Measurements from ENCODE around the gene SLC29A1.
A peak's percentile ranks its signal among the peaks of the same experiment; 100 is the strongest.

SLC29A1 gene

GRCh38 chr6:44253307-44254101 is 30.1 kb downstream of the SLC29A1 start:
- peak in 1 of 2 experiments; percentile 80 for DNase-seq (ENCODE audit: low read depth in 1 of 2, low spot score in 1 of 2)
- Histone ChIP-seq H3K27ac (replicated peaks) (no peak overlapping the region), H3K27me3 (ENCODE audit: insufficient read depth, poor library complexity, severe bottlenecking) (no peaks in the 10 kb centered on the region), H3K4me3 (replicated peaks; ENCODE audit: insufficient read depth, low read length) (no peak overlapping the region)
- TF ChIP-seq, protein P1, sequence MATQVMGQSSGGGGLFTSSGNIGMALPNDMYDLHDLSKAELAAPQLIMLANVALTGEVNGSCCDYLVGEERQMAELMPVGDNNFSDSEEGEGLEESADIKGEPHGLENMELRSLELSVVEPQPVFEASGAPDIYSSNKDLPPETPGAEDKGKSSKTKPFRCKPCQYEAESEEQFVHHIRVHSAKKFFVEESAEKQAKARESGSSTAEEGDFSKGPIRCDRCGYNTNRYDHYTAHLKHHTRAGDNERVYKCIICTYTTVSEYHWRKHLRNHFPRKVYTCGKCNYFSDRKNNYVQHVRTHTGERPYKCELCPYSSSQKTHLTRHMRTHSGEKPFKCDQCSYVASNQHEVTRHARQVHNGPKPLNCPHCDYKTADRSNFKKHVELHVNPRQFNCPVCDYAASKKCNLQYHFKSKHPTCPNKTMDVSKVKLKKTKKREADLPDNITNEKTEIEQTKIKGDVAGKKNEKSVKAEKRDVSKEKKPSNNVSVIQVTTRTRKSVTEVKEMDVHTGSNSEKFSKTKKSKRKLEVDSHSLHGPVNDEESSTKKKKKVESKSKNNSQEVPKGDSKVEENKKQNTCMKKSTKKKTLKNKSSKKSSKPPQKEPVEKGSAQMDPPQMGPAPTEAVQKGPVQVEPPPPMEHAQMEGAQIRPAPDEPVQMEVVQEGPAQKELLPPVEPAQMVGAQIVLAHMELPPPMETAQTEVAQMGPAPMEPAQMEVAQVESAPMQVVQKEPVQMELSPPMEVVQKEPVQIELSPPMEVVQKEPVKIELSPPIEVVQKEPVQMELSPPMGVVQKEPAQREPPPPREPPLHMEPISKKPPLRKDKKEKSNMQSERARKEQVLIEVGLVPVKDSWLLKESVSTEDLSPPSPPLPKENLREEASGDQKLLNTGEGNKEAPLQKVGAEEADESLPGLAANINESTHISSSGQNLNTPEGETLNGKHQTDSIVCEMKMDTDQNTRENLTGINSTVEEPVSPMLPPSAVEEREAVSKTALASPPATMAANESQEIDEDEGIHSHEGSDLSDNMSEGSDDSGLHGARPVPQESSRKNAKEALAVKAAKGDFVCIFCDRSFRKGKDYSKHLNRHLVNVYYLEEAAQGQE (IDR thresholded peaks at IDR 0.05; ENCODE audit: insufficient replicate concordance, low read depth): no peak
- no peak for TF ChIP-seq GABPA (IDR thresholded peaks at IDR 0.05; ENCODE audit: low read depth)
- TF ChIP-seq CTCF (IDR thresholded peaks at IDR 0.05; ENCODE audit: insufficient read depth, low read length): no peak
- no peak for TF ChIP-seq SPI1 (IDR thresholded peaks at IDR 0.05; ENCODE audit: borderline replicate concordance, low read depth)
- peak; percentile 46 for TF ChIP-seq POLR2AphosphoS5 (IDR thresholded peaks at IDR 0.05; ENCODE audit: low read depth)

DNA sequence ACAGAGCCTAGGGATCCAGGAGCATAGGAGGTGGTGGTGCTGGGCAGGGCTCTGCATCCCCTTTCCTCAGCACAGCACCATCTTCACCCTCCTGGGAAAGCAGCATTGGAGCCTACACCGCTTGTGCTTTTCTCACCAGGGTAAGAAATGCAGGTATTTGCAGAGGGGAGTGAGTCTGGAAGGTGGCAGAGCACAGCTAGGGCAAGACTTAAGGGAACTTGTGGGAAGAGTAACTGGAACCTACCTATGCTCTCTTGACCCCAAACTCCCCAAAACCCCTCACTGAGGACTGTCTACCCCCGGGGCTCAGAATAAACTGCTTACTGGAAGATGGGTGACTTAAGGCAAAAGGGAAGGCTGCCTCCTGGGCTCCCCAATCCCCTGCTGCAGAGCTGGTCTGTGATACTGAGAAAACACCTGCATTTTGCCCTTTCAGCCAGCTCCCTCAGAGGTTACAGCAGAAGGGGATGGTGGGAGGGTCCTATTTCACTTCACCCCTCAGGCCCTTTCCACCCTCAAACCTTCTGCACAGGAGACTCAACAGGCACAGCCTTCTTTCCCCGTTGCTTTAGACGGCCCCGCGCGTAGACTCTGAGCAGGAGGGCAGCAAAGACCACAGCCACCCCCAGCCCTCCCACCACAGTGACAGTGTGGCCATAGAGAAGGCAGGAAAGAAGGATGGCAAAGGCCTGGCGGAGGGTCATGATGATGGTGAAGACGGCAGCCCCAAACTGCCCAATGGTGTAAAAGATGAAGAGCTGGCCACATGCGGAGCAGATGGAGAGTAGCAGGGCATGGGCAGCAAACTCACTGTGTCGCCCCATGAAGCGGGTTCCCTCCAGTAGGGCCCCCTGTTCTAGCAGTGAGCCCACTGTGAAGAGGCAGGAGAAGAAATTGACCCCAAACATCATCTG is 31.1 kb downstream of the SLC29A1 start:
- no peaks in the 10 kb centered on the region for H3K27me3 ChIP-seq (ENCODE audit: insufficient read depth, poor library complexity, severe bottlenecking)
- DNase-seq (ENCODE audit: low read depth in 1 of 2, low spot score in 1 of 2): no peak
- no peak overlapping the region for H3K27ac ChIP-seq (replicated peaks)
- no peak overlapping the region for H3K4me3 ChIP-seq (replicated peaks; ENCODE audit: insufficient read depth, low read length)
- peak; percentile 88 for TF ChIP-seq POLR2AphosphoS5 (IDR thresholded peaks at IDR 0.05; ENCODE audit: low read depth)
- TF ChIP-seq, protein P1 (IDR thresholded peaks at IDR 0.05; ENCODE audit: insufficient replicate concordance, low read depth): no peak

GRCh38 chr6:44255105-44255808 is 31.9 kb downstream of the SLC29A1 start:
- Histone ChIP-seq H3K4me3 (replicated peaks; ENCODE audit: insufficient read depth, low read length) (no peak overlapping the region), H3K27ac (replicated peaks) (no peak overlapping the region), H3K27me3 (ENCODE audit: insufficient read depth, poor library complexity, severe bottlenecking) (no peaks in the 10 kb centered on the region)
- DNase-seq (ENCODE audit: low read depth in 1 of 2, low spot score in 1 of 2): no peak
- TF ChIP-seq CTCF (IDR thresholded peaks at IDR 0.05; ENCODE audit: insufficient read depth, low read length) (no peak), SPI1 (IDR thresholded peaks at IDR 0.05; ENCODE audit: borderline replicate concordance, low read depth) (no peak), POLR2AphosphoS5 (IDR thresholded peaks at IDR 0.05; ENCODE audit: low read depth) (peak; percentile 33), GABPA (IDR thresholded peaks at IDR 0.05; ENCODE audit: low read depth) (no peak)
- TF ChIP-seq, protein P1 (IDR thresholded peaks at IDR 0.05; ENCODE audit: insufficient replicate concordance, low read depth): peak; percentile 32

Data from HL-60 (cell line).